PFSK-1 (cell line): ENCODE data around the gene GPR176.

ENCODE experiments used
- FOXP2 ChIP-seq: optimal IDR thresholded peaks from 2 replicates; pipeline ENCODE3; 2011; ENCODE audit warnings: borderline replicate concordance, control low read depth, inconsistent platforms; ENCODE audit not compliant: insufficient read depth; ENCODE audit errors: extremely low read length, extremely low read depth
- POLR2AphosphoS5 ChIP-seq: IDR thresholded peaks from 2 replicates; pipeline ENCODE4 v1.6.1; 2012; ENCODE audit warnings: low read depth, mild to moderate bottlenecking, control low read depth, low read length, moderate library complexity
- REST ChIP-seq, 2 experiments: IDR thresholded peaks; 2 replicates each; pipeline versions ENCODE4 v1.6.1 to v1.8.0; 2011 to 2012; ENCODE audit warnings: low read depth in 2 of 2, low read length in 2 of 2, control low read depth in 1 of 2, inconsistent platforms in 1 of 2, mild to moderate bottlenecking in 1 of 2, moderate library complexity in 1 of 2; ENCODE audit not compliant: insufficient read depth in 1 of 2
- SIN3A ChIP-seq: IDR thresholded peaks from 2 replicates; pipeline ENCODE4 v1.6.1; 2012; ENCODE audit warnings: mild to moderate bottlenecking, low read length, moderate library complexity, borderline replicate concordance; ENCODE audit not compliant: insufficient read depth
- TAF1 ChIP-seq: IDR thresholded peaks from 2 replicates; pipeline ENCODE4 v1.6.1; 2012; ENCODE audit warnings: low read length, control low read depth, borderline replicate concordance; ENCODE audit not compliant: insufficient read depth

Gene GPR176

GRCh38 chr15:39792844-39793335 is 127.2 kb downstream of the GPR176 start:
- TF ChIP-seq POLR2AphosphoS5, result no peak
- no peak for TF ChIP-seq TAF1
- TF ChIP-seq SIN3A, result no peak
- TF ChIP-seq REST (IDR thresholded peaks at IDR 0.05; ENCODE audit: insufficient read depth in 1 of 2, low read depth in 2 of 2, low read length in 2 of 2), result no peak
- no peak for TF ChIP-seq FOXP2

- TF ChIP-seq SIN3A (no peak), REST (IDR thresholded peaks at IDR 0.05; ENCODE audit: insufficient read depth in 1 of 2, low read depth in 2 of 2, low read length in 2 of 2) (no peak), POLR2AphosphoS5 (no peak), TAF1 (no peak), FOXP2 (no peak)
Observed at GRCh38 chr15:39792025-39792843, 127.8 kb downstream of the GPR176 start.

GRCh38 chr15:39789736-39790135 is 130.3 kb downstream of the GPR176 start:
- TF ChIP-seq TAF1, result no peak
- TF ChIP-seq FOXP2, result no peak
- TF ChIP-seq SIN3A, result no peak
- no peak for TF ChIP-seq REST (IDR thresholded peaks at IDR 0.05; ENCODE audit: insufficient read depth in 1 of 2, low read depth in 2 of 2, low read length in 2 of 2)
- no peak for TF ChIP-seq POLR2AphosphoS5

- TF ChIP-seq POLR2AphosphoS5 (no peak), SIN3A (no peak), FOXP2 (no peak), TAF1 (no peak), REST (IDR thresholded peaks at IDR 0.05; ENCODE audit: insufficient read depth in 1 of 2, low read depth in 2 of 2, low read length in 2 of 2) (no peak)
Observed at GRCh38 chr15:39788800-39789565, 131.1 kb downstream of the GPR176 start.
